HG02970 (cell line): ENCODE measurements around the gene JSRP1.

Experiments
- ATAC-seq: cut with Tn5 transposase; IDR thresholded peaks from one replicate; pipeline ENCODE4 v1.9.1; 2021; ENCODE audit warnings: mild to moderate bottlenecking, moderate library complexity, moderate number of reproducible peaks; ENCODE audit not compliant: unreplicated experiment, low FRiP score

The JSRP1 gene

DNA sequence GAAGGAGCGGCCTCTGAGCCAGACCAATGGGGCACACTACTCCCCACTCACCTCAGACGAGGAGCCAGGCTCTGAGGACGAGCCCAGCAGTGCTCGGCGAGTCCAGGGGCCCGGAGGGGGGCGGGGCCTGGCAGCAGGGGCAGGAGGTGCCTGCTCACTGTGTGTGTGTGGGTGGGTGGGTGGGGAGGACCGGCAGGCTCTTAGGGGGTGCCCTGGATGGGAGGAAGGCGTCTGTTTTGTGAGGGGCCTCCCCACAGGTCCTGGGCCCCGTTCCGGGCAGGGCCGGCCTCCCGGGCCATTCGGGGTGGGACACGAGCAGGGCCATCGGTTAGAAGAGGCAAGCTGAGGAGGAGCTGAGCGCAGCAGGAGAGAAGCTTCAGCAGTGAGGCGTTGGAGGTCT is 32.8 kb downstream of the JSRP1 start:
- ATAC-seq: no peak

DNA sequence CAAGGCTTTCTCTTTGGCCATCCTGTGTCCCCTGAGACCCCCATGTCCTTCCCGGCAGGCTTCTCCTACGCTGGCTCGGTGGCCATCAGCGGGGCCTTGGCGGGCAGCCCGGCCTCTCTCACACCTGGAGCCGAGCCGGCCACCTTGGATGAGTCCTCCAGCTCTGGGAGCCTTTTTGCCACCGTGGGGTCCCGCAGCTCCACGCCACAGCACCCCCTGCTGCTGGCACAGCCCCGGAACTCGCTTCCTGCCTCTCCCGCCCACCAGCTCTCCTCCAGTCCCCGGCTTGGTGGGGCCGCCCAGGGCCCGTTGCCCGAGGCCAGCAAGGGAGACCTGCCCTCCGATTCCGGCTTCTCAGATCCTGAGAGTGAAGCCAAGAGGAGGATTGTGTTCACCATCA is 34.3 kb downstream of the JSRP1 start:
- ATAC-seq: no peak

DNA sequence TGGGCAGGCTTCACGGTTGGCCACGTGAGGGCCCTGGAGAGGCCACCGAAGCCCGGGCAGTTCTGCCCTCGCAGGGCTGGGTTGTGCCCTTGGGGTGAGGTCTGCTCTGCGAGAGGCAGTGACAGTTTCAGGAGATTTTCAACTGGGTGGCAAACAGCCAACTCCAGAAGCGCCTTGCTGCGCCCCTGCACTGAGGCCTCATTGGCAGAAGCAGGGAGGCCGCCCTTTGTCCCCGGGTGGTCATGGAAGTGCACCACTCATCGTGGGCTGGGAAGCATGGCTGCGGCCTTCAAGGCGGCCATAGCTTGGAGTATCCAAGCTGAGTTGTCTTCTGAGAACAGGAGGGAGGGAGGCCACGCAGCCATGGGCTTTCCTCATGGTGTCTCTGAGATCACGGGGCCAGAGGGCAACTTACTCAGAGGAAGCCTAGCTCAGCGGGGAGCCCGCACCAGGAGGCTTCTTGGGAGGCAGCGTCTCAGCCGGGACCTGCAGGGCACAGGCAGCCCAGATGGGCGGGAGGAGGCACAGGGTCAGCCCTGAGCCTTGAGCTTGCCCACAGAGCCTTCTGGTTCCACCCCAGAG is 34.9 kb downstream of the JSRP1 start:
- no peak for ATAC-seq

DNA sequence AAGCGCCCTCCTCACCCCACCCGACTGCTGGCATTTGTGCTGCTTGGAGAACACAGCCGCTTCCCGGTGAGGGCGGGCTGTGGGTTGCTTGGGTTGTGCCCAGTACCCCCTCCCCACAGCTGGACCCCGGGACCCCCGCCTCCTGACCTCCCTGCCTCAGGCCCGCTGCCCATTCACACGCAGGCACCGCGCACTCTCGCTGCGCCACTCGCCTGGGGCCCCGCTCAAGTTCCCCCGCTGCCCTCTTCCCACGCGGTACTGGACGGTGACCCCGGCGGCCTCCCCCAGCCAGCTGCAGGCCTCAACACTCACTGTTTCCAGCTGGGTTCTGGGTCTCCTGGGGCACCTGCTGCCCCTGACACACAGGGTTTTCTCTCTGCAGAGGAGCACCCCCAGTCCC is 36.5 kb downstream of the JSRP1 start:
- ATAC-seq: no peak

DNA sequence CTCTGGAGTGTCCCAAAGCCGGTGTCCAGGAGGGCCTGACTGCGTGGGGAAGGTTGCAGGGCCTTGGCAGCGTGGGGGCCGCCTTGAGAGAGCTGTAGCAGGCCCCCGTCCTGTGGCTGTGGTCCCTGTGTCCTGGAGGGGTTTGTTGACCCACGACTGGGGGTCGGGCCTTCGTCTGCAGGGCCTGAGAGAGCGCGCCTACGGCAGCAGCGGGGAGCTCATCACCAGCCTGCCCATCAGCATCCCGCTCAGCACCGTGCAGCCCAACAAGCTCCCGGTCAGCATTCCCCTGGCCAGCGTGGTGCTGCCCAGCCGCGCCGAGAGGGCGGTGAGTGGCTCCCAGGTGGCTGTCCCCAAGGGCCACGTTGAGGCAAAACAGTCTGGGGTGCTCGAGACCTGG is 38.6 kb downstream of the JSRP1 start:
- no peak for ATAC-seq

- ATAC-seq: no peak
Measured at GRCh38 chr19:2216361-2217225, 39.6 kb downstream of the JSRP1 start.

GRCh38 chr19:2215281-2215751 is 40.9 kb downstream of the JSRP1 start:
- no peak for ATAC-seq

- ATAC-seq: no peak
Measured at GRCh38 chr19:2214251-2214650, 42.0 kb downstream of the JSRP1 start.

DNA sequence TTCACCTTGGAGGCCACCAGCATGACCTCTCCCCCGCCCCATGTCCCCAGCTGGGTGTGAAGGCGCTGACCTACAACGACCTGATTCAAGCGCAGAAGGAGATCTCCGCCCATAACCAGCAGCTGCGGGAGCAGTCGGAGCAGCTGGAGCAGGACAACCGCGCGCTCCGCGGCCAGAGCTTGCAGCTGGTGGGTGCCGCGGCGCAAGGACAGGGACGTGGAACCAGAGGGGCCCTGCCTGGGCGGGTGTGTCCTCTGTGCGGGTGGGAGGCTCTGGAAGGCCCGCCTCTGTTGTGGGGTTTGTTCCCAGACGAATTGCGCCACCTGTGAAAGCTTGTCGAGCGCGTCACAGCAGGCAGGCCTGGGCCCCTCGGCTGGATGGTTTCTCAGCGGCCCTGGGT is 42.4 kb downstream of the JSRP1 start:
- ATAC-seq: no peak

DNA sequence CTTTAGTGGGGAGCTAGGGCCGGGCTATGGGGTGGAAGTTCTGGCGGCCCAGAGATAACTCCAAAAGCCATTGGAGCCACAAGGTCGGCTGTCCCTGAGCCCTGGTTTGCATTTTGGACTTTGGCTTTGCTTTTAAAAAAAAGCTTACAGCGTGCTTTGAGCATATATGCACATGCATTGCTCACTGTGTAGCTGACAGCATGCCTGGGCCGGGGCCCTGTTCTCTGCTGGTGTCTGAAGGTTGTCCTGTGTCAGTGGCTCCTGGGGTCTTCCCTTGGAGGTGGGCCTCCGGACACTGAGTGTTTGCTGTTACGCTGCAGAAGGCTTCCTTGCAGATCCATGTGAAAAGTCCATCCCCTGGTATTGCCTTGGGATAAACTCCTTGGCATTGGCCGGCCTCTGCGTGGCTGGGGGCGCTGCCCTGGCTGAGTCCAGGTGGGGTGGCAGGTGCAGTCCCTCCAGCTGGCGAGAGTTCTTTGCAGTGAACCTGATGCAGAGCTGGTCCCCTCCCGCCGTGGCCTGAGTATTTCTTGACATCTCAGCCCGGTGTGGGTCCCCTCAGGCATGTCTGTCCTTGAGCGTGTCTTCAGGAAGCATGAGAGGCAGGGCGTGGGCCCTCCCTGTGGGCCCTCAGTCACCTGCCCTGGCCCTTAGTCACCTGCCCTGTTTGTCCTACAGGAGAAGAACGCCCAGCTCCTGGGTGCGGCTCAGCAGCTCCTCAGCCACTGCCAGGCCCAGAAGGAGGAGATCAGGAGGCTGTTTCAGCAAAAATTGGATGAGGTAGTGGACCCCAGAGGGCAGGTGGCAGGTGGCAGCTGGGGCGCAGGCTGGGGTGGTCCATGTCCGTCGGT is 43.1 kb downstream of the JSRP1 start:
- ATAC-seq: no peak

GRCh38 chr19:2210987-2211740 is 45.1 kb downstream of the JSRP1 start:
- no peak for ATAC-seq

DNA sequence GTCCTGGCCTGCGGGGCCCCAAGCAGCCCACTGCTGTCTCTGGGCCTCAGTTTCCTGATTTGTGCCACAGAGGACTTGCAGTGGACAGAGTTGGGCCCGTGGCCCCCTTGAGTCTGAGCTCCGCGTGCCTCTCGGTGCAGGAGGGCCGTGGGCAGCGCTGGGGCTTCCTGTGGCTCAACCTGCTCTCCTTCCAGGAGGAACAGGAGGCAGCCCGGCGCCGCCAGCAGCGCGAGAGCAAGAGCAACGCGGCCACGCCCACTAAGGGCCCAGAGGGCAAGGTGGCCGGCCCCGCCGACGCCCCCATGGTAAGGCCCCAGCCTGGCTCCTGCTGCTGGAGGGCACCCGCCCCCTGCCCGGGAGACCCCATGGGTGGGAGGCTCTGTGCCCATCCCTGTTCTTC is 46.0 kb downstream of the JSRP1 start:
- ATAC-seq: no peak

GRCh38 chr19:2209408-2209807 is 46.8 kb downstream of the JSRP1 start:
- ATAC-seq: no peak

DNA sequence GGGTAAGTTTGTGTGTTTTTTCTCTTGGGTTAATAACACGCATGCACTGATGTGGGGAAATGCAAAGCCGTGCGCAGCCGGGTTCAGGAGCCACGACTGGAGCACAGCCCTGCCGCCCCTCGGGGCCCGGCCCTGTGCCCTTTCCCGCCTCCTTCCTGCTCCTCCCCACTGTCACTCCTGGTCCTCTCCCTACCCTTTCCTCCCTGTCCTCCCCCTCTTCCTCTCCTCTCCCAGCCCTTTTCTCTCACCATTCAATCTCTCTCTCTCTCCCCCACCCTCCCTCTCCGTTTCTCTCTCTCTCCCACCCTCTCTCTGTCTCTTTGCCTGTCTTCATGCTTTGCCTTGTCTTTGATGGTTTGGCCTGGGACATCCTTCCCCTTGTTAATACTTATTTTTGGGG is 47.2 kb downstream of the JSRP1 start:
- ATAC-seq: no peak

- ATAC-seq: no peak
Measured at GRCh38 chr19:2207991-2208860, 48.0 kb downstream of the JSRP1 start.

DNA sequence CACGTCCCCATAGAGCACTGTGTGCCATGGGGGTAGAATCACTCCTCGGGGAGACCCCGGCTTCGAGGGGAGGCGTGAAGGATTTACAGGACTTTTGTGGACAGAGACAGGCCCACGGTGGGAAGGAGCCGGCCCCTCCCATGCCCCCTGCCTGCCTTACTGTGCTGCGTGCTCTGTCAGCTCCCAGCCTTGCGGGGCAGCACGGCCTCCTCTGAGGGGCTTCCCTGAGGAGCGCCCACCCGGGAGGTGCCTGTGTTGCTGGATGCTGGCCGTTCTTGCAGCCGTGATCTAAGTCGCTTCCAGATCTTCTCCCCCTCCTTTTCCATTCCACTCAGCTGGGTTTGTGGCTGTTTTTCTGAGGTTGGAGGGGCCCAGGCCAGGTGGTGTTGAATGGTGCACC is 49.2 kb downstream of the JSRP1 start:
- ATAC-seq: no peak

DNA sequence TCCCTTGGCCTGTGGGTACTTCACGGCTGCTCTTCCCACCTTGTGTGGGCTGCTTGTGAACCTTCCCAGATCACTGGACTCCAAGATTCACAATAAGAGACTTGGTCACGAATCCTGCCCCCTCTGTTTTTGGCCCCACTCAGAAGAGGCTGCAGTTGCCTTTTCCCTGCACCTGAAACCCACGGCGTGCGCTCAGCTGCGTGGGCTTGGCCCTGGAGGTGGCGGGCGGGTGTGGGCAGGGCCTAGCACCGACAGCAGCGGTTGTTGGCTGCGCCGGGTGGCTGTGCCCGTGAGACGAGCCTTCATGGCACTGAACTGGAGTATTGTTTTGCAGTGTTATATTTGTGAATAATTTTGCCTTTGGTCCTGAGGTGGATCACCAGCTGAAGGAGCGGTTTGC is 53.9 kb downstream of the JSRP1 start:
- no peak for ATAC-seq
